Measurements from ENCODE around the gene PADI1.
A peak's percentile ranks its signal among the peaks of the same experiment; 100 is the strongest.

The PADI1 gene

DNA sequence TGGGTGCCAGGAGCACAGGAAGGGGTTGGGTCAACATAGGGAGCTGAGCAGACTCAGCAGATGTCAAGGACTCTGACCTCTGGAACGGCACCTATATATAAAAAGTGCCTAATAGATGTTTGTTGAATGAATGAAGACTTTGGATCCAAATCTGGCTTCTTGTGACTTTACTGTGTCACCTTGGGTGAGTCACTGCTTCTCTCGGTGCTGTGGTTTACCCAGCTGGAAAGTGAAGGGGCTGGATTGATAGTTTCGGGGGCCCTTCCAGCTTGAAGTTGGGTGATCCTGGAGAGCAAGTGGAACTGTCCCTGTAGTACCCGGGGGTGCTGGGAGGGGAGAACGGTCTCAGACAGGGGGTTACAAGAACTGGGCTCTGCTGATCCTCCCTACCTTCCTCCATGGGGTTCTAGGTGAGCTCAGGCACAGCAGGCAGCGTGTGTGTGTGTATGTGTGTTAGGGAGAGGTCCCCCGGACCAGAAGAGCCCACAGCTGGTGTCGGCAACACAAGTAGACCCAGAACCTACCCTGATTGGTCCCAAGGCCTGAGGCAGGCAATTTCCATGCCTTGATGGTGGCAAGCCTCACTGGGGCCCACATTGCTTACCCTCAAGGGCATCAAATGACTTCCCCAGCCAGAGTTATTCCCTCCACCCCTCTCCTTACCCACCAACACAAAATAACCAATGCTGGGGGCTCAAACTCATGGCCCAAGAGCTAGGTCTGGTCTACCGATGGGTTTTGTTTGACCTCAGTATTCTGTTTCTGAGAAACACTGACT is 5.5 kb upstream of the PADI1 start:
- DNase-seq: no peak
- H3K4me1 Mint-ChIP-seq: peaks cover 52% of the 10 kb centered on the region

DNA sequence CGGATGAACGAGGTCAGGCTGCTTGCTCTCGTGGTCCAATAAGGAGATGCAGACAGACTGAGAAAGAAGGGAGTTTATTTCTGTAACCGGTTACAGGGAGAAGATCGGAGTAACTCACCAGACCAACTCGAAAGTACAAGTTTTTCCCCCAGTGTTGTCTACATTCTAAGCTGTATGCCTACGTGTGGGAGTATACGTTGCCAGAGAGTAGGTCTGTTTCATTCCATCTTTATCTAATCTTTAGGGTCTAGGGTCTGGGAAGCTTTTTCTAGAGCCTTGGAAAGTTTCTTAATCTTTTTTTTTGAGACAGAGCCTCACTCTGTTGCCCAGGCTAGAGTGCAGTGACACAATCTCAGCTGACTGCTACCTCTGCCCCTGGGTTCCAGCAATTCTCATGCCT is 4.7 kb upstream of the PADI1 start:
- Mint-ChIP-seq H3K27me3 (peaks cover 74% of the 10 kb centered on the region), H3K9me3 (no peaks in the 10 kb centered on the region), H3K4me1 (peaks cover 60% of the 10 kb centered on the region), H3K4me3 (no peak overlapping the region), H3K27ac (peak overlapping the region in 1 of 2 donors; percentile 31)
- no peak for DNase-seq
- no peak for ATAC-seq

More for the DNA sequence above, 5.5 kb upstream of the PADI1 start:
- Mint-ChIP-seq H3K27ac (peak overlapping the region in 1 of 2 donors; percentile 44), H3K9me3 (no peaks in the 10 kb centered on the region), H3K4me3 (peak overlapping the region in 1 of 2 donors; percentile 22), H3K27me3 (peaks cover 71% of the 10 kb centered on the region)
- ATAC-seq: no peak

DNA sequence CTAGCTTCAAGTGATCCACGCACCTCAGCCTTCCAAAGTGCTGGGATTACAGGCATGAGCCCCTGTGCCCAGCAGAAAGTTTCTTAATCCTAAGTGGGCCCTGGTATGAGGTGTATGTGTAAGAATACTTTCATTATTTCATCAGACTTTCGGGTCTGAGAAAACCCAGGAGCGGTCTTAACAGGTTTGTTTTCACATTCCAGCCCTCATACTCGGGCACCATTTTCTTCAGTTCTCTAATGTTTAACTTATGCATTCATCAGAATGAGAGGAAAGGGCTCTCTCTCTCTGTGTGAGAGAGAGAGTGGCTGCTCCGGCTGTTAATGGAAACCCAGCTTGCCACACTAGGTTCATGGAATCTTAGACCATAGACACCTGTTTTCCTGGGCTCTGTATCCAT is 4.2 kb upstream of the PADI1 start:
- Mint-ChIP-seq H3K9me3 (no peaks in the 10 kb centered on the region), H3K4me3 (peak overlapping the region in 1 of 2 donors; percentile 61), H3K4me1 (peaks cover 65% of the 10 kb centered on the region), H3K27me3 (peaks cover 75% of the 10 kb centered on the region), H3K27ac (no peak overlapping the region)
- no peak for DNase-seq
- ATAC-seq: no peak

- Mint-ChIP-seq H3K4me1 (peaks cover 65% of the 10 kb centered on the region), H3K27me3 (peaks cover 75% of the 10 kb centered on the region), H3K9me3 (no peaks in the 10 kb centered on the region), H3K4me3 (peak overlapping the region; percentile 61 to 68), H3K27ac (peak overlapping the region; percentile 37 to 64)
- peak; percentile 89 for ATAC-seq
- DNase-seq: peak in 1 of 2 donors; percentile 36
Observed at GRCh38 chr1:17201201-17202021, 3.5 kb upstream of the PADI1 start.

DNA sequence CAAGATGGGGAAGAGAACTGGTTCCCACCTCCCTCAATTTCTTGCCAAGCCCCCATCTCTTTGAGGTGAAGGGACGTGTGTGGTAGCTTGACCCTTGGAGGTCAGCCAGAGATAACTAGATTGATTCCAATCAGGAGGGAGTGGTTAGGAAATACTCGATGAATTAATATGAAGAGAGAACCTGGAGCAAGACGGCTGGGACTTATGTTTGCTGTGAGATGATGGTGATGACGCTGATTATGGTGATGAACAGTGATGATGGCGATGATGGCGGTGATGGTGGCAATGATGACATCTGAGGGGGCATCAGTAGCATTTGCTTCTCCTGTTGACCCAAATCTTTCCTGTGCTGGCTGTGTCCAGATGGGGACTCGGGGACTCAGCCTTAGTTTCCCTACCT is 724 bp downstream of the PADI1 start:
- no peak overlapping the region for H3K4me3 Mint-ChIP-seq
- no peak for DNase-seq
- H3K9me3 Mint-ChIP-seq: no peaks in the 10 kb centered on the region
- no peak for ATAC-seq
- H3K27ac Mint-ChIP-seq: no peak overlapping the region
- H3K4me1 Mint-ChIP-seq: peaks cover 78% of the 10 kb centered on the region
- peaks cover 64% of the 10 kb centered on the region for H3K27me3 Mint-ChIP-seq

DNA sequence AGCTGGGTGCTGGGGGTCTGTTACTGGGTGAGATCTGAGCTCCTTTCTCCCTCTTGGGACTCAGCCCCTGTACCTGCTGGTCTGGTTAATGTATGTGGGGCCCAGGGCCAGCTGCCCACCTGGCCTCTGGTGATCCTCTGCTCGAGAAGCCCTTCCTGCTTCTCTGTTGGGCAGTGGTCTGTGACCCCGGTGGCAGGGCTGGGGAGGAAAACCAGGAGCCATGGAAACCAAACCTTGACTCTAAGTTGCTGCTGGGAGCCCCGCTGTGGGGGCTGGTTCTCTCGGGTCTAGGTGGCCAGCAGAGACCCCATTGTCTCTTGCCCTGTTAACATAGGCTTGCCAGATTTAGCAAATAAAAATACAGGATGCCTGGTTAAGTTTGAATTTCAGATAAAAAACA is 1.3 kb downstream of the PADI1 start:
- H3K4me3 Mint-ChIP-seq: no peak overlapping the region
- H3K9me3 Mint-ChIP-seq: no peaks in the 10 kb centered on the region
- peaks cover 69% of the 10 kb centered on the region for H3K27me3 Mint-ChIP-seq
- ATAC-seq (no peak), DNase-seq (no peak)
- H3K4me1 Mint-ChIP-seq: peaks cover 78% of the 10 kb centered on the region
- H3K27ac Mint-ChIP-seq: no peak overlapping the region

- Mint-ChIP-seq H3K27me3 (peaks cover 78% of the 10 kb centered on the region), H3K4me3 (no peak overlapping the region), H3K9me3 (no peaks in the 10 kb centered on the region), H3K4me1 (peaks cover 78% of the 10 kb centered on the region), H3K27ac (peak overlapping the region in 1 of 2 donors; percentile 35)
- ATAC-seq (no peak), DNase-seq (no peak)
Observed at GRCh38 chr1:17207046-17207445, 2.1 kb downstream of the PADI1 start.

- ATAC-seq (peak; percentile 31), DNase-seq (no peak)
- Mint-ChIP-seq H3K4me1 (peaks cover 78% of the 10 kb centered on the region), H3K4me3 (peak overlapping the region in 1 of 2 donors; percentile 45), H3K27ac (peak overlapping the region in 1 of 2 donors; percentile 35), H3K9me3 (no peaks in the 10 kb centered on the region), H3K27me3 (peaks cover 80% of the 10 kb centered on the region)
Observed at GRCh38 chr1:17207540-17207939, 2.6 kb downstream of the PADI1 start.

GRCh38 chr1:17207966-17208418 is 3.1 kb downstream of the PADI1 start:
- Mint-ChIP-seq H3K27ac (peak overlapping the region in 1 of 2 donors; percentile 3), H3K27me3 (peaks cover 80% of the 10 kb centered on the region), H3K9me3 (no peaks in the 10 kb centered on the region), H3K4me3 (peak overlapping the region in 1 of 2 donors; percentile 45), H3K4me1 (peaks cover 78% of the 10 kb centered on the region)
- ATAC-seq (peak; percentile 97), DNase-seq (peak; percentile 65 to 86)

GRCh38 chr1:17208546-17208945 is 3.6 kb downstream of the PADI1 start:
- Mint-ChIP-seq H3K4me1 (peaks cover 81% of the 10 kb centered on the region), H3K4me3 (no peak overlapping the region), H3K9me3 (no peaks in the 10 kb centered on the region), H3K27me3 (peaks cover 80% of the 10 kb centered on the region), H3K27ac (peak overlapping the region in 1 of 2 donors; percentile 28)
- ATAC-seq (no peak), DNase-seq (no peak)

DNA sequence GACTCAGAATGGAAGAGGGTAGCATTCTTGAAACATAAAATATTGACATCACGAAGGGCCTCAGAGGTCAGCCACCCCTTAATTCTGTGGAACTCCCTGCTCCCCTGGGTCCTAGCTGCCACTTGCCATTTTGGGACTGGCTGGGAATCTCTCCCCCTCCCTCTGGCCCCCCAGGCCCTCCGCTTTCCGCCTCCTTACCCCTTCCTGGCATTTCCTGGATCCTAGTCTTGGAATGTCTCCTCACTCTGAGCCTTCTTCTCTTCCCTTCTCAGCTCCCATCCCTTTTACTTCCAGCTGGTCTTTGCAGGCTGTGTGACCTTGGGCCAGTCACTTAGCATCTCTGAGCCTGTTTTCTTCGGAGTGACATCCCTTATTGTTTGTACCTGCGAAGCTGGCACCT is 4.5 kb downstream of the PADI1 start:
- Mint-ChIP-seq H3K4me1 (peaks cover 82% of the 10 kb centered on the region), H3K27me3 (peaks cover 80% of the 10 kb centered on the region), H3K4me3 (no peak overlapping the region), H3K9me3 (no peaks in the 10 kb centered on the region), H3K27ac (no peak overlapping the region)
- no peak for ATAC-seq
- no peak for DNase-seq

DNA sequence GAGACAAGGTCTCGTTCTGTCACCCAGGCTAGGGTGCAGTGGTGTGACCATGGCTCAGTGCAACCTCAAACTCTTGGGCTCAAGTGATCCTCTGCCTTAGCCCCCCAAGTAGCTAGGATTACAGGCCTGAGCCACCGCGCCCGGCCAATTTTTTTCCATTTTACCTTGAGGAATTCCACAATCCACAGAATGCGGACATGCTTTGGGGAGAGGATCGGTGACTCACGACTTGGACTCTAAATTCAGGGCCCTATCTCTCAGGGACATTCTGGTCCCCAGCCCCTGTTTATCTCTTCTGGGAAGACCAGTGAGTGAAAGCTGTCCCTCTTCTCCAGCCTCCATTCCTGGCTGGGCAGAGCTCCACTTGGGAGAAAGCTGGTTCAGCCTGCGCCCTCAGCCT is 5.2 kb downstream of the PADI1 start:
- H3K27ac Mint-ChIP-seq: peak overlapping the region in 1 of 2 donors; percentile 56
- ATAC-seq: no peak
- H3K4me1 Mint-ChIP-seq: peaks cover 81% of the 10 kb centered on the region
- peaks cover 80% of the 10 kb centered on the region for H3K27me3 Mint-ChIP-seq
- no peaks in the 10 kb centered on the region for H3K9me3 Mint-ChIP-seq
- no peak overlapping the region for H3K4me3 Mint-ChIP-seq
- DNase-seq: no peak

DNA sequence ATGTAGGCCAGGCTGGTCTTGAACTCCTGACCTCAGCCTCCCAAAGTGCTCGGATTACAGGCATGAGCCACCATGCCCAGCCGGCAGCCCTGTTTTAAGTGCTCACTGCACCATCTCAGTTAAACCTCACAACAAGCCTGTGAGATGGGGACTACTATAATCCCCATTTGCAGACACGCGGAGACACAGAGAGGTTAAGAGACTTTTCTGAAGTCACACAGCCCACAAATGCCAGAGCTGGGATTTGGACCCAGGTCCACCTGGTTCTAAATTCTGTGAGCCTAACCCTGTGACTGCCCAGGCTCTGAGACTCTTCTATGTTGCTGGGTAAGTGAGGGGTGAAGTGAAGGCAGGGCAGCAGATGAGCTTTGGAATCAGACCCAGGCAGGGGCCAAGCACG is 6.4 kb downstream of the PADI1 start:
- no peaks in the 10 kb centered on the region for H3K9me3 Mint-ChIP-seq
- H3K4me1 Mint-ChIP-seq: peaks cover 87% of the 10 kb centered on the region
- H3K27me3 Mint-ChIP-seq: peaks cover 80% of the 10 kb centered on the region
- H3K4me3 Mint-ChIP-seq: no peak overlapping the region
- no peak for DNase-seq
- ATAC-seq: no peak
- H3K27ac Mint-ChIP-seq: no peak overlapping the region

GRCh38 chr1:17212009-17212408 is 7.1 kb downstream of the PADI1 start:
- Mint-ChIP-seq H3K4me3 (peak overlapping the region; percentile 63 to 67), H3K27me3 (peaks cover 83% of the 10 kb centered on the region), H3K9me3 (no peaks in the 10 kb centered on the region), H3K27ac (no peak overlapping the region), H3K4me1 (peaks cover 85% of the 10 kb centered on the region)
- DNase-seq: no peak
- no peak for ATAC-seq

DNA sequence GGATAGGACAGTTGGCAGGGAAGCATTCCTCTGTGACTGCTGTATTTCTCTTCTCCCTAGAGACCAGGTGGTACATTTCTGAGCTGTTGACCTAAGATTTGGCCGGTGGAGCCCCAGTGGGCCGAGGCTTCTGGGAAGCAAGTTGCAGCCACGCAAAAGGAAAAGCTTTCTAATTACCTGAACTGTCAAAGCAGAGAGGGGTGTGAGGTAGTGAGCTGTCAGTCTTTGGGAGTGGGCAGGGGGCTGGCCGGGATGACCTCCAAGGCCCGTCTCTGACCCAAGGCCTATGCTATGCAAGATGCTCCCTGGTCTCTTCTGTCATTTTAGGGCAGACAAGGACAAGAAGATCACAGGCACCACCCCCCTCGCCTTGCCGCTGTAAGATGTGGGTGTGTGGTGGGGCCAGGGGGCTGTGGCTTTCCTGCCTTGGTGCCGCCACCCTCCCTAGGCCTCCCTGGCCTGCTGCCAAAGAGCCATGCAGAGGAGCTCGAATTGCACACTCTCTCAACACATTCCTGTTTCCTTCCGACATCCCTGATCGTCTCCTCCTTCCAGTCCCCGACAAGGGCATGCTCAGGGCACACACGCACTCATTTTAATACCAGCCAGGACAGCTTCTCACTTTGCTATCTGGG is 7.7 kb downstream of the PADI1 start:
- DNase-seq (peak; percentile 67 to 74), ATAC-seq (peak; percentile 58)
- Mint-ChIP-seq H3K27me3 (peaks cover 83% of the 10 kb centered on the region), H3K4me1 (peaks cover 79% of the 10 kb centered on the region), H3K4me3 (peak overlapping the region; percentile 63 to 67), H3K9me3 (no peaks in the 10 kb centered on the region), H3K27ac (peak overlapping the region; percentile 70 to 79)

All from stimulated activated naive CD8-positive, alpha-beta T cell treated with anti-CD3 and anti-CD28 coated beads, Interleukin-15, amount 100 ng/mL, for 72 hours (primary cell).